Measurements from ENCODE around the gene MAPKAPK5. TPM values are rescaled to one million over a fixed set of nuclear protein-coding genes. Genes with fewer than 3 reads are reported as not detected.
"Not testable (repeated sequence)": the region's sequence is repeated elsewhere in the genome, so short reads cannot be mapped to it uniquely, and the experiment has no call there.

Gene MAPKAPK5, protein sequence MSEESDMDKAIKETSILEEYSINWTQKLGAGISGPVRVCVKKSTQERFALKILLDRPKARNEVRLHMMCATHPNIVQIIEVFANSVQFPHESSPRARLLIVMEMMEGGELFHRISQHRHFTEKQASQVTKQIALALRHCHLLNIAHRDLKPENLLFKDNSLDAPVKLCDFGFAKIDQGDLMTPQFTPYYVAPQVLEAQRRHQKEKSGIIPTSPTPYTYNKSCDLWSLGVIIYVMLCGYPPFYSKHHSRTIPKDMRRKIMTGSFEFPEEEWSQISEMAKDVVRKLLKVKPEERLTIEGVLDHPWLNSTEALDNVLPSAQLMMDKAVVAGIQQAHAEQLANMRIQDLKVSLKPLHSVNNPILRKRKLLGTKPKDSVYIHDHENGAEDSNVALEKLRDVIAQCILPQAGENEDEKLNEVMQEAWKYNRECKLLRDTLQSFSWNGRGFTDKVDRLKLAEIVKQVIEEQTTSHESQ
- total RNA-seq (2014; rRNA removed; shearing (Covaris generic)): 87.7 and 117 TPM in 2 replicates

DNA sequence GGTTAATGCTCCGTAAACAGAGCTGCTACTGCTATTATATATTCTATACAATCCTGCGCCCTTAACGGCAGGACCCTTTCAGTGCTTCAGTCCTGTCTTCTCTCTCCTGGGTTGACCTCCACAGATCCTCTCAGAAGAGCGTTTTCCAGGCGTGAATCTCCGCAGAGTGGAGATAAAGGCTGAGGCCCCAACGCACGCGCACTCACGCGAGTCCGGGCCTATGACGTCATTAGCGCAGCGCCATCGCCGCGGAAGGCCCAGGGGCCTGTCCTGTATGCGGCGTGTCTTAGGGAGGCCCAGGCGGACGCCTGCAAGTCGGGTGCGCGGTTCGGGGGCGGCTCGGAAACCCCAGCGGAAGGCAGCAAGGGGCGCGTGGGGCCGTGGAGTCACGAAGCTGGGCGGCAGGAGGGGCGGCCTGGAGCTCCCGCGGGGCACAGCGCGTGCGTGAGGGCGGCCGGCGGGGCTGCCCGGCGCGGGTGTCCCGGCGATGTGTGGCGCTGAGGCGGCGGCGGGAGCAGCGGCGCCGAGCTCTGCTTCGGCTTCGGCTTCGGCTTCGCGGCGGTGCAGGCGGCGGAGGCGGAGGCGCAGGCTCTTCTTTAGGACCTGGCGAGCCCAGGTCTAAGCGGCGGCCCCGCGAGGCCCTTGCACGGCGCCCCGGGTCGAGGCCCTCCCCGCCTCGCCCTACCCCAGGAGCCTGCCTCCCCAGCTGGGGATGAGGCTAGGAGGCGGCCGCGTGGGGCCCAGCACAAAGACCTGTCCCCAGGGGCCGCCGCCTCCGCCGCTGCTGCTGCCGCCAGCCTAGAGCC is at the start of gene MAPKAPK5:
MAPKAPK5 (plus strand) TSS at position 479 of the 806 bp plus-strand sequence. CDS start 506 bp downstream, outside the sequence.
- peak; percentile 95 for DNase-seq (ENCODE audit: low spot score)

DNA sequence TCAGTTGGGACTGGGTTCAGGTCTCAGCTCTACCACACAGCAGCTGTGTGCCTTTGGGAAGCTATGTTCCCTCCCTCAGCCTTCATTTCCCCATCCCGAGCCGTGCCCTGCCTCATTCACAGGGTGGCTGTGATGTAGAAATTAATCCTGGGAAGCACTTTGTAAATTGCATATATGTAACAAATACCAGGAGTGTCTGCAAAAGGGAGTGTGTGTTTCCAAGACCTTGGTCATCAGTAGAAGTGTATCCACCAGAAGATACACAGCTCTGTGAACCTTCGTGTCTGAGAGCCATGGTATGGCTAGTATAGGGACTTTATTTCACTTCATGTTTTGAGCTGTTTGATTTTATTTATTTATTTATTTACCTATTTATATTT is 49.2 kb upstream of the MAPKAPK5 start:
- no peak for DNase-seq (ENCODE audit: low spot score)

DNA sequence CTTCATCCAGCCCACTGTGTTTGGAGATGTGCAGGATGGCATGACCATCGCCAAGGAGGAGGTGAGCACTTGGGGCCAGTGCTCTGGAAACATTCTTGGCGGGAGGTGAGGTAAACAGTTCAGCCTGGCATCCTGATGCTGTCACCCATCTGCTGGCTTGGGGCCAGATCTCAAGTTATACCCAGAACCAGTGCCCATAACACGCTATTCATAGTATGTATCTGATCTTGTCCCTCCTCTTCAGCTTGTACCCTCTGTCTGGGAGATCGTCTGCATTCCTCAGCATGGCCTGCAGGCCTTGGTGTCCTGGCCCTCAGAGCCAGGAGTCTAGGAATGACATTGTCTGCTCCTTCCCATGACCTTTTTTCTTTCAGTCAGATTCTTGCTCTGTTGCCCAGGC is 43.8 kb upstream of the MAPKAPK5 start:
- DNase-seq (ENCODE audit: low spot score): no peak

DNA sequence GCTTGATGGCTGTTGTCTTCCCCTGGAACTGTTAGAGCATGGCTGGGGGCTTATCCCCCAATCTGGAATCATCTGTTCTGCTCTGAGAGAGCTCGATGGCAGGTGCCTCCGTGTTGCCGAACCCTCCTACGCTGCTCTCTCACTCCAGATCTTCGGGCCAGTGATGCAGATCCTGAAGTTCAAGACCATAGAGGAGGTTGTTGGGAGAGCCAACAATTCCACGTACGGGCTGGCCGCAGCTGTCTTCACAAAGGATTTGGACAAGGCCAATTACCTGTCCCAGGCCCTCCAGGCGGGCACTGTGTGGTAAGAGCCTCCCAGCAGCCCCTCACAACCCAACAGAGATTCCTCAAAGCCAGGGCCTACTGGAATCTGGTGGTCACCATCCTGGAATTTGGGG is 42.3 kb upstream of the MAPKAPK5 start:
- DNase-seq (ENCODE audit: low spot score): no peak

DNA sequence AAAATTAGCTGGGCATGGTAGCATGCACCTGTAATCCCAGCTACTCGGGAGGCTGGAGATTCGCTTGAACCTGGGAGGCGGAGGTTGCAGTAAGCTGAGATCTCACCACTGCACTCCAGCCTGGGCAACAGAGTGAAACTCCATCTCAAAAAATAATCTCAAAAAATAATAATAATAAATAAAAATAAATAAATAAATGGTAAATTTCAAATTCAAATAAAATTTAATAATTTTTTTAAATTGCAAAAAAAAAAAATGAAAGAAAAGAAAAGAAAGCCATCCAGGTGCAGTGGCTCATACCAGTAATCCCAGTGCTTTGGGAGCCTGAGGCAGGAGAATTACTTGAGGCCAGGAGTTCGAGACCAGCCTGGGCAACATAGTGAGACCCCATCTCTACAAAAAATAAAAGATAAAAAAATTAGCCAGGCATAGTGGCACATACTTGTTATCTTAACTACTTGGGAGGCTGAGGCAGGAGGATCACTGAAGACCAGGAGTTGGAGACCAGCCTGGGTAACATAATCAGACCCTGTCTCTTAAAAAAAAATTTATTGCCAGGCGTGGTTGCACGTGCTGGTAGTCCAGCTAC is 38.9 kb upstream of the MAPKAPK5 start:
- no peak for DNase-seq (ENCODE audit: low spot score)

DNA sequence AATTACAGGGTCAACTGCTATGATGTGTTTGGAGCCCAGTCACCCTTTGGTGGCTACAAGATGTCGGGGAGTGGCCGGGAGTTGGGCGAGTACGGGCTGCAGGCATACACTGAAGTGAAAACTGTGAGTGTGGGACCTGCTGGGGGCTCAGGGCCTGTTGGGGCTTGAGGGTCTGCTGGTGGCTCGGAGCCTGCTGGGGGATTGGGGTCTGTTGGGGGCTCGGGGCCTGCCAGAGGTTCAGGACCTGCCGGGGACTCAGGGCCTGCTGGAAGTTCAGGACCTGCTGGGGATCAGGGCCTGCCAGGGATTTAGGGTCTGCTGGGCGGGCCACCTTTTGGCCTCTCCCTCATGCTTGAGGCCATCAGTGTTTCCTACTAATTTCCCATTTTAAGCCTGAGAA is 38.2 kb upstream of the MAPKAPK5 start:
- DNase-seq (ENCODE audit: low spot score): no peak

DNA sequence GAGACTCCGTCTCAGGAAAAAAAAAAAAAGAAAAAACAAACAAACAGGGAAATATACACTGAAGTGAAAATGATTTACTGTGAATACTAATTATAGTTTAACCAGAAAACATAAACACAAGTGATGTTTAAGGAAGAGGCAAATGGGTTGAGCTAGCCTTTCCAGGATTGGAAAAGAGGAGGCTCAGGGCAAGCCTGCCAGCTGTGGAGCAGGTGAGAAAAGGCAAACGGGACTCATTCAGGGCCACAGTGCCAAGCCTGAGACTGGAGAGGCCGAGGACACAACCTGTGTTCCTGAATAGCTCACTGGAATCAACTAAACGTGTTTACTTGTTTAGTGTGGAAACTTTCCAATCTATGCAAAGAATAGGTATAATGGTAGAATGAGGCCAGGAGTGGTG is 35.7 kb upstream of the MAPKAPK5 start:
- DNase-seq (ENCODE audit: low spot score): no peak

DNA sequence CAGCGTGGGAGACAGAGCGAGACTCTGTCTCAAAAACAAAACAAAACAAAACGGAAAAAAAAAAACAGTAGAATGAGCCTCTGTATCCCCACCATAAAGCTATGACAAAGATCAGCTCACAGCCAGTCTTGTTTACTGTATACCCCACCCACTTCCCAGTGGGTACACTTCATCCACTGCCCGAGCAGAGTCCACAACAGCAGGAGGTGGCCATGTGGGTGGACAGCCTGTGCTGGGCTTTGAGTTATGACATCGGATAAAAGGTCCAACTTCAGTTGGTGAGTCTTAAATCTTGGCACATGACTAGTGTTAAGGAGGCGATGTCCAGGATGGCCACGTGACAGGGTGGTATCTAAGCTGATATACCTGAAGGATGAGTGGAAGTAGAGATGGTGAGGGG is 34.8 kb upstream of the MAPKAPK5 start:
- DNase-seq (ENCODE audit: low spot score): no peak

DNA sequence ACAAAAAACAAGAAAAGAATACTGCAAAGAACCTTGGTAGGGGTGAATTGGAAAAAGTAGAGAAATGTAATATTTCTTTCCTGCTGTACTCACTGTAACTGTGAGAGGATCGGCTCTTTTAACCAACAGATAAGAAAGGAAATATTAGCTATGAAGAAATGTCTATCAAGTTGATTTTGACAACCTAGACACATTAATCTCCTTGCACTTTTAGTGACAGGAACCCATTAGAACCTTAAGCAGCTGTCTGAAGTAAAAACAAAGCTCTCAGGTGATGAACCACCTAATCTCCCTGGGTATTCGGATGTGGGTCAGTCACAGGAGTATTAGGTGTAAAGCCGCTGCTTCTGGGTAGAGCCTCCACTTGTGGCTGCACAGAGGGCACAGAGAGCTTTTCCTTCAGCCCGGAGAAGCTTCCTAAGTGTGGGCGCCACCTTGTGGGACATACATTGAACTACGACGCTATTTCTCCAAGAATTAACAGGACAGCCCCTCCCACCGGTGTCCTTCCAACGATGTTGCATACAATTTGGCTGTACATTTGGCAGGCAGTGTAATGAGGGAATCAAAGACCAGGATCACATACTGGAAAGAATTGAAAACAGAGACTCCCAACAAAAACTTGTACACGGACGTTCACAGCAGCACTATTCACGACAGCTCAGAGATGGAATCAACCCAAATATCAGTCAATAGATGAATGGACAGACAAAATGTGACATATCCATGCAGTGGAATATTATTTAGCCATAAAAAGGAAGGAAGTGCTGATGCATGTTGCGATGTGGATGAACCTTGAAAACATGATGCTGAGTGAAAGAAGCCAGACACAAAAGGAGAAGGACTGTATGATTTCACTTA is 28.9 kb upstream of the MAPKAPK5 start:
- peak; percentile 92 for DNase-seq (ENCODE audit: low spot score)

DNA sequence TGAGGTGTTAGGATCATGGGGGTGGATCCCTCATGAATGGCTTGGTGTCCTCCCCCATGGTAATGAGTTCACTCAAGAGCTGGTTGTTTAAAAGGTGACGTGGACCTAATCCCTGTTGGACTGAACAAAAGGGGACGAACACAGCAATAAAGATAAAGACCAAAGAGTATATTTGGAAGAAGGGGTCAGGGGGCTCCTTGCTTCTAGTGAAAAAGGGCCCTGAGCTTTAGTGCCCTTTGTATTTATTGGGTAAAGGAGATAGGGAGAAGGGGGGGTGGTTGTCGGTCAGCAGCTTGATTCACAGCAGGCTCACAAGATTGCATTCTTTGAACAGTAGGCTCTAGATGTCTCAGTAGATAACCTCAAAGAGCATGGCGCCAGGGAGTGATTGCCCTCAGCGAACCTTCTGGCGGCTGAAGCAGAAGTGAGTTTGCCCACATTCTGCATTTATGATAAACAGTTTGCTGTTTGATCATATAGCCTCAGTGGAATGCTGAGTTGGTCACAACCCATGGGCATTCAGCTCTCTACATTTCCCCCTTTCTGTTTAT is 25.9 kb upstream of the MAPKAPK5 start:
- DNase-seq (ENCODE audit: low spot score): no peak

DNA sequence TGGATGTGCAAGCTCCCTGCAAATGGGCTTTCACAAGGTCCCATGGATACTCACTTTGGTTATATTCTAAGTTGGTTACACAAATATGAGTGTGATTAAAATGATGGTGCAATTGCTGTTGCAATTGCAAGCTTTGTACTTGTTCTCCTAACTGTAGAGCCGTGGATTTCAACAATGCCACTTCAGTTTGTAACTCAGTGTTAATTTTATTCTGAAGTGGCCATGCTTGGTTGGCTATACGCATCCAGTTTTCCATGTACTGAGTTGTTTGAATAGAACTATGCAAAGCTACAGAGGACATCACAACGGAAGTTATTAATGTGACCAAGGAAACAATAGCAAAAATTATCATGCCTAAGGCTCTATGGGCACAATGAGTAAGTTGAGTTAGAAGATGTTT is 25.1 kb upstream of the MAPKAPK5 start:
- not testable (repeated sequence) for DNase-seq (ENCODE audit: low spot score)

DNA sequence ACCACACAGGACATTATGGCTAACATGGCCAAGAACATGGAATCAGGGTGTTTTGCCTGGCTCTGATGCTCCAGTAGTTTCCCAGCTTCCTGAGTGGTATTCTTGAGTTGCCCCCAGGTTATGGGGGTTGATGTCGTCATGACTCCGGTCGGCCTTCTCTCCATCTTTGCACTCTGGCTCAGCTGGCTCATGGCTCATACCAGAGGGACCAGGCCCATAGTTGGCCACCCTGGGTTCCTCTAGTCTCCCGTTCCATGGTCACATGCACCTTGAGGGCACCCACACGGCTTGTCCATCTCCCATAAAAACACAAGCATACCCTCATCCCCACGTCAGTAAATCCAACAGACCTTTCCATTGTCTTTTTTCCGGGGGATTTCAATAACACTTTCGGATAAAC is 23.7 kb upstream of the MAPKAPK5 start:
- DNase-seq (ENCODE audit: low spot score): no peak

DNA sequence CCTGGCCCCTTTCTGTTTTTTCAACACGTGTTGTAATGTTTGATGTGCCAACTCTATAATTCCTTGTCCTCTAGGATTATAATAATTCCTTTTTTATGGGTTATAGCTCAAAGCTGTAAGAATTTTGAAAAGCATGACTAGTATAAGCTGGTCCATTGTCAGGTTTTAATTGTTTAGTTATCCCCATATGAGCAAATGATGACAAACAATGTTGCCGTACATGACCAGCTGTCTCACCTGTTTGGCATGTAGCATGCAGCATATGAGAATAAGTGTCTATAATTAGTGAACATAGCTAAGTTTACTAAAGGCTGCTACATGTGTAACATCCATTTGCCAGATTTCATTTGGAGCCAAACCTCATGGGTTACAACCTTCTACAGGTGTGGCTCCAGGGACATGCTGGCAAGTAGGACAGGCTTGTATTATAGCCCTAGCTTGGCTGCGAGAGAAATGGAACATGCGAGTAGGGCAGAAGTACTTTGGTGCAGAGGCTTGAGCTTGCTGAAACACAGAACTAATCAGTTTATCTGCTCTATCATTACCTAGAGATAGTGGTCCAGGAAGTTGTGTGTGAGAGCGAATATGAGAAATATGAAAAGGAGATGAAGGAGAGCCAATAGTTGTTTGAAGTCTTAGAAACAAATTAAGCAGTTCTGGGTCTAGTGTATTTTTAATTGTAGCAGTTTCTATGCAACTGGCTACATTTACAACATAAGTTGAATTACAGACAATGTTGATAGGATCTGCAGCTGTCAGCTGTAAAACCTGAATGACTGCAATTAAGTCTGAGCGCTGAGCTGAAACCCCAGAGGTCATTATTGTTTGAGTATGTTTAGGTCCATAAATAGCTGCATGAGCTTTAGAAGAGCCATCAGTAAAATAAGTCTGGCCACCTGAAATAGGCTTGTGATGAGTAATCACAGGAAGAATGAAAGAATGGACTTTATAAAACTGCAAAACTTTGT is 22.6 kb upstream of the MAPKAPK5 start:
- peak; percentile 49 for DNase-seq (ENCODE audit: low spot score)

DNA sequence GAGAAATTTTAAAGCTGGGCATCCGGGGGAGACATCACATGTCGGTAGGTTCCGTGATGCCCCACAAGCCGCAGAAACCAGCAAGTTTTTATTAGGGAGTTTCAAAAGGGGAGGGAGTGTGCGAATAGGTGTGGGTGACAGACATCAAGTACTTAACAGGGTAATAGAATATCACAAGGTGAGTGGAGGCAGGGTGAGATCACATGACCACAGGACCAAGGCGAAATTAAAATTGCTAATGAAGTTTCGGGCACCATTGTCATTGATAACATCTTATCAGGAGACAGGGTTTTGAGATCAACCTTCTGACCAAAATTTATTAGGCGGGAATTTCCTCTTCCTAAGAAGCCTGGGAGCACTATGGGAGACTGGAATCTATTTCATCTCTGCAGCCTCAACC is 21.2 kb upstream of the MAPKAPK5 start:
- DNase-seq (ENCODE audit: low spot score): not testable (repeated sequence)

DNA sequence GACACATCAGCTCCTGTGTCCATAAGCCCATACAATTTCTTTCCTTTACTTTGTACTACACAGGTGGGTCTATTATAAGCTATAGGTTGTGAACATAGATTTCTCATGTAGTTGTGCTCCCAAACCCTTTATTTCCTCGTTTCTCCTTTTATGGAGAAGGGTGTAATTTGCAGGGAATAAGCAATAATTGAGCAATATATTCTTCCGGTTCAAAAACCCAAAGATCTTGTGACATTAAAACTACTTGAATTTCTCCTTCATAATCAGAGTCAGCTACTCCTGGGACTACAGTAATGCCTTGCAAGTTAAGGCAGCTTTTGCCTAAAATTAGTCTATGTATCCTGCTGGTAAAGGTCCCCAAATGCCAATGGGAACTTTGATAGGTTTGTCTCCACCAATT is 19.1 kb upstream of the MAPKAPK5 start:
- DNase-seq (ENCODE audit: low spot score): no peak

DNA sequence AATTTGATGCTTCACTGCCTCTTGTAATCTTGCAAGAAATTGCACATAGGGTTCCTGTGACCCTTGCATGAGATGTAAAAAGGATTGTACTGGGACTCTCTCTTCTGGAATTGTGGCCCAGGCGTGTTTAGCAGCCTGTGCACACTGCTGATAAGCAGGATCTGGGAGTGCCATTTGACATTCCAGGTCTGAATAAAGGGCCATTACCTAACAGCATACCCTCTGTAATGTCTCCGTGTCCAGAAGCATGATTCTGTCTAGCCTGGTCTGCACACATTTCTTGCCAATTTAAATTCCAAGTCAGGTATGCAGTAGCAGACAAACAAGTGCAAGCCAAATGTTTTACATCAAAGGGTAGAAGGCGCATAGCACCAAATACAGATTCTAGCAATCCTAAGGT is 18.1 kb upstream of the MAPKAPK5 start:
- no peak for DNase-seq (ENCODE audit: low spot score)

DNA sequence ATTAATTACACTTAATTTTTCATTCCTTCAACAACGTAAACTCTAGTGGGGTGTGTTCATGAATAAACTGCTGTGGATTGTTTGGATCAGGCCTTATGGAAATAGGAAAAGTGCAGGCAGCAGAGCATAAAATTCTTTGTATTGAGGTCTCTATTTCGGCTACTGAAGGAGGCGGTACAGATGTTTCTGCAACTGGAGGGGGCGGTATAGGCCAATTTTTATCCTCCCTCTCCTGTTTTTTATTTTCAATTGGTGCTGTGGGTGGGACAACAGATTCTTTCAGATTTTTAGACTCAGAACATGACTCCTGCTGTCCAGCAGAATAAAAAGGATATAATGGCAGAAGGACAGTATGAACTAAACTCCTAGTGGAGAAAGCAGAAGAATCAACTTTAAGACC is 17.7 kb upstream of the MAPKAPK5 start:
- DNase-seq (ENCODE audit: low spot score): peak; percentile 31

DNA sequence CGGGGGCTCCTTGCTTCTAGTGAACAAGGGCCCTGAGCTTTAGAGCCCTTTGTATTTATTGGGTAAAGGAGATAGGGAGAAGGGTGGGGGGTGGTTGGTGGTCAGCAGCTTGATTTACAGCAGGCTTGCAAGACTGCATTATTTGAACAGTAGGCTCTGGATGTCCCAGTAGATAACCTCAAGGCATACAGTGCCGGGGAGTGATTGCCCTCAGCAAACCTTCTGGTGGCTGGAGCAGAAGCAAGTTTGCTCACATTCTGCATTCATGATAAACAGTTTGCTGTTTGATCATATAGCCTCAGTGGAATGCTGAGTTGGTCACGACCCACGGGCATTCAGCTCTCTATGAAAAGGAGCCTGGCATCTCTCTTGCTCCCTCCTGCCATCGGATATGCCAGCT is 16.5 kb upstream of the MAPKAPK5 start:
- no peak for DNase-seq (ENCODE audit: low spot score)

DNA sequence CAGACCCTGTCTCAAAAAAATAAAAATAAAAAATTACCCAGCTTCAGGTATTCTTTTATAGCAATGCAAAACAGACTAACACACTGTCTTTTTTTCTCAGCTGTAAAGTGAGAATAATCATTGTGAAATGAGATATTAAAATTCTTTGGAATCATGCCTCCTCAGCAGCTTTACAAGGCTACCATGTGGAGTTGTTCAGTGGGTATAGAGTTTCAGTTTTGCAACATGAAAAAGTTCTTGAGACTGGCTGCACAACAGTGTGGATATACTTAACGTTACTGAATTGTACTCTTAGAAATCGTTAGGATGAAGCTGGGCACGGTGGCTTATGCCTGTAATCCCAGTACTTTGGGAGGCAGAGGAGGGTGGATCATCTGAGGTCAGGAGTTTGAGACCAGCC is 15.7 kb upstream of the MAPKAPK5 start:
- DNase-seq (ENCODE audit: low spot score): no peak

DNA sequence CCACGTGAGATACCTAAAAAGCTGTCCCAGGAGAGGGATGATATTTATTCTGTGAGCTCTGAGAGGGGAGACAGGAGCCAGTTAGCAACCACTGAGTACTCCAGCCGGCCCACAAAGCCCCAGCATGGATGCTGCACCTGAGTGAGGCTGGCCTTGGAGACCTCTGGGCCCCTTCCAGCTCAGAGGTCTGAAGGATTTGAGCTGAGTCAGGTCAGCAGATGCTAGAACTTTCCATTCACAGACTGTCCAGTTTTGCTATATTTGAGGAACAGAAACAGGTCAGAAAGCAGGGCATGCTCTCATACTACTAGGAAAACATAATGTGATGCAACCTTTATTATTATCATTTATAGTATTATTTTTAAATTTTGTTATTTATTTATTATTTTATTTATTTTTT is 15.0 kb upstream of the MAPKAPK5 start:
- DNase-seq (ENCODE audit: low spot score): no peak
